ENCODE measurements around the gene CSN2. TPM values are rescaled to one million over a fixed set of nuclear protein-coding genes. Genes with fewer than 3 reads are reported as not detected.

CSN2 gene
- total and polyA plus RNA-seq, 2 of the 8 experiments (the other 6 are each of a cell fraction or from before 2014, with no cell fraction given), result not detected

DNA sequence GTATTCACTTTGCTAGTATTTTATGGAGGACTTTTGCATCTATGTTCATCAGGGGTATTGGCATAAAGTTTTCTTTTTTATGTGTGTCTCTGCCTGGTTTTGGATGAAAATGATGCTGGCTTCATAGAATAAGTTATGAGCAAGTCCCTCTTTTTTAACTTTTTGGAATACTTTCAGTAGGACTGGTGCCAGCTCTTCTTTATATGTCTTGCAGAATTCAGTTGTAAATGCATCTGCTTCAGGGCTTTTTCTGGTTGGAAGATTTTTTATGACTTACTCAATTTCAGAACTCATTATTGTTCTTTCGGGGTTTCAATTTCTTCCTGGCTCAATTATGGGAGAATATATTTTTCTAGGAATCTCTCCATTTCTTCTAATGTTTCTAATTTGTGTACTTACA, 9.1 kb upstream of the CSN2 start:
- 94% methylated on average over 1 of the region's 1 CpG; no CpG with 5 or more reads in 1 of the 2 experiments for WGBS, 2 experiments (ENCODE audit: extremely low coverage in 1 of 2, insufficient coverage in 1 of 2, insufficient read length in 1 of 2, insufficient replicate concordance in 2 of 2, low coverage in 1 of 2, low lambda C conversion rate in 2 of 2, missing lambda C conversion rate in 1 of 2)
- Histone ChIP-seq H3K9ac (replicated peaks in 1 of 4; ENCODE audit: extremely low read depth in 1 of 4, low read depth in 3 of 4, low read length in 3 of 4) (no peak overlapping the region), H4K5ac (ENCODE audit: insufficient read length, low read depth, low read length) (no peak overlapping the region), H3K9me3 (ENCODE audit: insufficient read depth in 2 of 2, low read depth in 1 of 2, low read length in 1 of 2) (no peaks in the 10 kb centered on the region), H3K56ac (replicated peaks; ENCODE audit: insufficient read length, low read depth, low read length) (no peak overlapping the region), H3K36me3 (ENCODE audit: control insufficient read depth in 2 of 4, insufficient read depth in 4 of 4, low read length in 3 of 4) (no peaks in the 10 kb centered on the region), H3K23me2 (ENCODE audit: low read depth, low read length) (no peaks in the 10 kb centered on the region), H2BK12ac (ENCODE audit: low read depth, low read length) (no peak overlapping the region), H3K23ac (ENCODE audit: insufficient read length) (no peak overlapping the region), H2AK5ac (ENCODE audit: low read depth, low read length) (no peak overlapping the region), H2BK15ac (ENCODE audit: low read length) (no peak overlapping the region), H3K14ac (ENCODE audit: insufficient read length) (no peak overlapping the region), H4K91ac (replicated peaks; ENCODE audit: insufficient read length, low read length) (no peak overlapping the region), H3K79me2 (ENCODE audit: control insufficient read depth in 1 of 2, insufficient read depth in 2 of 2, low read length in 2 of 2) (no peaks in the 10 kb centered on the region), H3K27ac (ENCODE audit: low read depth, low read length) (no peak overlapping the region), H2BK5ac (ENCODE audit: low read depth, low read length) (no peak overlapping the region), H3K4me3 (ENCODE audit: extremely low read depth in 1 of 4, insufficient read depth in 2 of 4, low read depth in 3 of 4, low read length in 4 of 4) (no peak overlapping the region), H3K4me2 (ENCODE audit: insufficient read depth in 1 of 2, low read depth in 2 of 2, low read length in 2 of 2) (no peak overlapping the region), H2BK20ac (ENCODE audit: low read length) (no peak overlapping the region), H3K4me1 (replicated peaks in 1 of 4; ENCODE audit: control insufficient read depth in 3 of 4, insufficient read depth in 4 of 4, low read length in 3 of 4) (no peaks in the 10 kb centered on the region), H3K4ac (replicated peaks; ENCODE audit: insufficient read length, low read depth, low read length) (no peak overlapping the region), H4K8ac (ENCODE audit: extremely low read depth, insufficient read depth, low read length) (no peak overlapping the region), H3K27me3 (replicated peaks in 1 of 4; ENCODE audit: control insufficient read depth in 3 of 4, extremely low read depth in 1 of 4, insufficient read depth in 3 of 4, low read length in 3 of 4) (no peaks in the 10 kb centered on the region), H3K18ac (ENCODE audit: extremely low read depth, low read length) (no peak overlapping the region), H2AFZ (ENCODE audit: low read length) (no peak overlapping the region), H4K20me1 (replicated peaks in 1 of 2; ENCODE audit: control insufficient read depth in 1 of 2, insufficient read depth in 2 of 2, low read length in 2 of 2) (no peaks in the 10 kb centered on the region), H2BK120ac (replicated peaks; ENCODE audit: low read depth, low read length) (no peak overlapping the region), H3K79me1 (ENCODE audit: low read depth, low read length) (no peaks in the 10 kb centered on the region)
- POLR2A ChIA-PET (ENCODE audit: partially characterized antibody), result no interaction called here
- no peak for DNase-seq (ENCODE audit: low read depth in 1 of 2, low spot score in 2 of 2)
- no peak for FAIRE-seq
- CTCF ChIA-PET (ENCODE audit: partially characterized antibody), result no interaction called here
- TF ChIP-seq BACH1 (IDR thresholded peaks at IDR 0.05; ENCODE audit: low read length), result no peak
- TF ChIP-seq NANOG (IDR thresholded peaks at IDR 0.05; ENCODE audit: insufficient read depth, low read depth, low read length, poor library complexity, severe bottlenecking), result no peak
- TF ChIP-seq POU5F1 (IDR thresholded peaks at IDR 0.05; ENCODE audit: low read depth, low read length), result no peak
- no peak for TF ChIP-seq CBX5 (IDR thresholded peaks at IDR 0.05; ENCODE audit: low read depth, low read length)
- TF ChIP-seq, protein P1, sequence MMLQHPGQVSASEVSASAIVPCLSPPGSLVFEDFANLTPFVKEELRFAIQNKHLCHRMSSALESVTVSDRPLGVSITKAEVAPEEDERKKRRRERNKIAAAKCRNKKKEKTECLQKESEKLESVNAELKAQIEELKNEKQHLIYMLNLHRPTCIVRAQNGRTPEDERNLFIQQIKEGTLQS (IDR thresholded peaks at IDR 0.05; ENCODE audit: insufficient read depth, low read depth, low read length), result no peak
- no peak for TF ChIP-seq RFX5 (IDR thresholded peaks at IDR 0.05; ENCODE audit: borderline replicate concordance, low read depth, low read length)
- TF ChIP-seq TCF12 (IDR thresholded peaks at IDR 0.05; ENCODE audit: low read depth, low read length), result no peak
- no peak for TF ChIP-seq RNF2 (IDR thresholded peaks at IDR 0.05; ENCODE audit: borderline replicate concordance, low read depth, low read length, missing control alignments, poor library complexity, severe bottlenecking)
- no peak for TF ChIP-seq BCL11A (IDR thresholded peaks at IDR 0.05; ENCODE audit: low read depth in 2 of 2, low read length in 2 of 2)
- TF ChIP-seq JUND (IDR thresholded peaks at IDR 0.05; ENCODE audit: low read length), result no peak
- TF ChIP-seq KDM4A (IDR thresholded peaks at IDR 0.05; ENCODE audit: low read depth, low read length, severe bottlenecking), result no peak
- TF ChIP-seq, protein P2, sequence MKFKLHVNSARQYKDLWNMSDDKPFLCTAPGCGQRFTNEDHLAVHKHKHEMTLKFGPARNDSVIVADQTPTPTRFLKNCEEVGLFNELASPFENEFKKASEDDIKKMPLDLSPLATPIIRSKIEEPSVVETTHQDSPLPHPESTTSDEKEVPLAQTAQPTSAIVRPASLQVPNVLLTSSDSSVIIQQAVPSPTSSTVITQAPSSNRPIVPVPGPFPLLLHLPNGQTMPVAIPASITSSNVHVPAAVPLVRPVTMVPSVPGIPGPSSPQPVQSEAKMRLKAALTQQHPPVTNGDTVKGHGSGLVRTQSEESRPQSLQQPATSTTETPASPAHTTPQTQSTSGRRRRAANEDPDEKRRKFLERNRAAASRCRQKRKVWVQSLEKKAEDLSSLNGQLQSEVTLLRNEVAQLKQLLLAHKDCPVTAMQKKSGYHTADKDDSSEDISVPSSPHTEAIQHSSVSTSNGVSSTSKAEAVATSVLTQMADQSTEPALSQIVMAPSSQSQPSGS (IDR thresholded peaks at IDR 0.05; ENCODE audit: low read length), result no peak
- TF ChIP-seq SP4 (IDR thresholded peaks at IDR 0.05; ENCODE audit: low read length), result no peak
